Stimulated activated CD4-positive, alpha-beta T cell treated with anti-CD3 and anti-CD28 coated beads, Interleukin-4, amount 100 ng/mL, for 1 hour (primary cell): Measurements from ENCODE around the gene TMTC1.

Source experiments
- DNase-seq: peaks from one replicate; pipeline ENCODE4 v3.0.0-alpha.2; 2020

TMTC1 gene

DNA sequence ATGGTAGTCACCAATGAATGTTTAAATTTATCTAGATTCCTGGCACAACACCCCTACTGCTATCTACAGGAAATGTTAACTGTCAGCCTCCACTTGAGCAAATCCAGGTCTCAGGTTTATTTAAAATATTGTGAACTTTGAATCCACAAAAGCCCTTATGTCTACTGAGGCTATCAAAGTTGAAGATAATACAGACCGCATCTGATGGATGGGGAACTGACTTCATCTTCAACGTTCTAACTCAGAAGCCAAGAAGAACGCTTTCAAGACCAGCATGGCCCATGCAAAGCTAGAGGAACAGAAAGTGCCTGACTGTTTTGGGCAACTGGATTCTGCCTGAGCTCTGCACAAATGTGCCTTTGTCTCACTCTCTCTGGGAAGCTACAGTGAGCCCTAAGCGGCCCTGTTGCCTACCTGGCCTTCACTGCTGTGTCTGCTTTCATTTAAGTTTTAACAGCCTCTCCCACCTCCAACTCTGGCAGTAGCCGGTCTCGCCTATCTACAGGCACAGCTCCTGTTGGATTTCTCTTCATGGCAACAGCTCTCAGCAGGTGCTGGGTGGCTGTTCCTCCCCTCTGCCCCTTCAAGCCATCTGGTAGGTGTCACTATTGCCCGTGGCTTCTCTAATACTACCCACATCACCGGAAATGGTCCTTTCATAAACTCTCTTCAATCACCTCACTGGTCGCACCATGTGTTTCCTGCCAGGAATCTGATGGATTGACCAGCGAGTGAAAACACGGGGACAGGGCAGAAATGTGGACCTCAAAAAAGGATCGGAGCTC is 174.1 kb downstream of the TMTC1 start:
- no peak for DNase-seq

DNA sequence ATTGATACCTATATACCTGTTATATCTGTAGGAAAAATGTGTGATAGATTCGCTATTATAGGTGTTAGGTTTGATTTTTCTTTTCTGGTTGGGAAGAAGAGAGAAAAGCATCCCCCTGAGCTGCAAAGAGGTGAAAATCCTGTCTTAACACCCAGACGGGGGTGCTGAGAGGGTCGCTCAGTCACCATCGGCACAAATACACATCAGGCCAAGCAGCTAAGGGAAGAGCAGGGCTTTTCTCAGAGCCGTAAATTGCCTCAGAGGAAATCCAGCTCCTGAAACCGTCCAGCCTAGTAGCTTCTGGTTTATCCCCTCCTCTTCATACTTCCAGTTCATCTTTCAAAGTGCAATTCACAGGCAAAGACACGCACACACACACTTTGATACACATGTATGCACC is 175.2 kb downstream of the TMTC1 start:
- DNase-seq: no peak

DNA sequence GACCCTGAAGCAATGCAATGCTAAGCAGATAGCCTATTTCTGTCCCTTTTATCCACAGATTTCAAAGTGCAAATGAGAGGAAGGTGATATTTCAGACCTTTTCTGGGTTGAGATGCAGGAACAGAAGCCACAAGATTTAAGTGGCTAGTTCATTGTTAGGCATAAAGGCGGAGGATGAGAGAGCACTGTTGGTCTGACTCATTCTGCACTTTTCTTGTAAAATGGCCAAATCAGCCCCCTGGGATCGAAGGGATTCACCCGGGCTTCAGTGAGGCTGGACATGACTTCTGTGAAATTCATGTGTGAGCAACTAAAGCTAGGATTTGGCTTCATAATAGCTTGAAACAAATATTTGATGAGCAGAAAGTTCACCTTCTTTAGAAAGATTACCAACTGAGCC is 184.4 kb downstream of the TMTC1 start:
- no peak for DNase-seq

DNA sequence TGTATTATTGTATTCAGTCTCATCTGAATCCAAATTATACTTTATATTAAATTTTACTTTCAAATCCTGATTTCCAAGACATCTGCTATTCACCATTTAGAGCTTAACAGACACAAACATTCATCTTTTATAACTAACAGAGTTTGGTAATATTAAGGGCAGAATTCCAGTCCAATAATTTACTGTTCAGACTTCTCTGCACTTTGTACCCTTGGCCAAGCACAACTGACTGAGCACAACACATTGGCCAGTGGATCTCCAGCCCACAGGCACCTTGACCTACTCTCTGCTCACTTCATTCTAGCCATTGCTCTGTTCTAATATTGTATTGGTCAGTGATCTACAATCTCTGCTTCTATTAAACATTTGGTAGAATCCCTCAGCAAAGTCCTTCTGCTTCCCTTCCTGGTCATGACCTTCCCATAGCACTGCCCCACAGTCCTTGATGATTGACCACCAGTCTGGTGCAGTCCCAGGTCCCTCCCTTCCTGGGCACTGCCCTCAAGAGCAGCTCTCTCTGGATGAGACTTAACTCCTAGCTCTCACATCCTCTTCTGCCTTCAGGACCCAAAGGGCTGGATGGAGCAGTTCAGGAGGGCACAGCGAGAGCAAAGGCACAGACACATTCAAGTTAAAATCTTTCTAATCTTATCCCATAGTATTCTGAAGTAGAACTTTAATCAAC is 188.5 kb downstream of the TMTC1 start:
- no peak for DNase-seq

DNA sequence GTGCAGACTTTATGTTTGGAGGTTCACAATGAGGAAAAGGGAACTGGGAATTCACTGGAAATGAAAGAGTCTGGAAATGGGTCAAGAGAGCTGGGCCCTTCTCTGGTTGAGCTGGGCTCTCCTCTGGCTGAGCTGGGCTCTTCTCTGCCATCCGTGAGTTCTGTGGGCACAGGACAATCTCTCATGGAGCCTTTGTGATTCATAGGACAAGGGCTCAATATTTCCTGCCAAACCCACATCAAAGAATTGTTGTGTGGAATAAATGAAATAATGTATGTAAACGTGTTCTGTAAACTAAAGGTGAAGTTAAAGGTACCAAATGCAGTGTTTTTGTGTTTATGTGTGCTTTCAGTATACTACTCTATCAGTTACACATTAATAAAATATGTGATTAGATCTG is 190.7 kb downstream of the TMTC1 start:
- no peak for DNase-seq

DNA sequence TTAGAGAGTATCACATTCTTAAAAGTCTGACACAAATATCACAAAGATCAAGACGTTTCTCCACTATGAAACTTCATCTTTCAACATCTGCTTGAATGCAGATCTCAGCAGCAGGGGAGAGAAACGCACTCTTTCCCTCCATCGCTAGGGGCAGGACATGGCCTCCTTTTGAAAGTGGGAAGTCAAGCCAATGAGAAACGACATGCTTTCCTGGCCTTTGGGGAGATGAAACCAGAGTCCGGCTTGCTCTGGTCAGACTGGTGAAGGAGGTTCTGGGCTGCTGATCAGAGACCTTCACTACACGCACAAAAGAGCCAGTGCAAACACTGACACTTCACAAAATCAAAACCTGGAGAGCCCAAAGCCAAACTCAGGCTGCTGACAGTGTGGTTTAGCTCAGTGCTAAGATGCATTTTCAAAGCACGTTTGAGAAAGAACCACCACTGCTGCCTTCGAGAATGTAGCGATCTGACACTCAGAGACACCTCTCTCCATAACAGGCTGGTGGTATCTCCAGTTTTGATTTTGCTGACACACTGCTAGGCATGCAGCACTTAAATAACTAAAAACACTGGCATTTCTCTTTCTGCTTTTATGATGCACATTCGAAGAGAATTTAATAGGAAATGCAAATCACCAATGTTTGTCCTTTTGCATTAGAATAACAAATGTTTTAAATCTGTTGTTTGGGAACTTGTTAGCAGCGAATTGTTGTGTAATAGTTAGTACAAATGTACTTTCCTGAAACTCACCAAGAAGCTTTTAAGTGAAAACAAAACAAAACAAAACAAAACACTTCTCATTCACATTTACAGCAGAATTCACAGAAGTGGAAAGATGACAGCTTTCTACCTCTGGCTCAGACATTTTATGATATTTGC is 192.4 kb downstream of the TMTC1 start:
- no peak for DNase-seq

DNA sequence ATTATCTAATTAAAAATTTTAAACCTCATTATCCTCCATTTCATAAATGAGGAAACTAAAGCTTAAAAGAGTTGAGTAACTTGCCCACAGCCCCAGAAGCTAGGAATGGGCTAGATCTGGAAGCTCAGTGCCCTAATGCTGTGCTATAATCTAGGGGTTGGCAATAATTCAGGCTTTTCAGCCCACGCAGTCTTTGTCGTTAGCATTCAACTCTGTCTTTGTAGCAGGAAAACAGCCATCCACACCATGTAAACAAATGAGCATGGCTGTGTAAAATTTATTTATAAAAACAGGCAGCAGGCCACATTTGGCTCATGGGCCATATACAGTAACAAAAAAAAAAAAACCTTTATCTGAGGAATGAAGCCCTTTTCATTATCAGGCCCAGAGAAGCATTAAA is 193.9 kb downstream of the TMTC1 start:
- DNase-seq: no peak

DNA sequence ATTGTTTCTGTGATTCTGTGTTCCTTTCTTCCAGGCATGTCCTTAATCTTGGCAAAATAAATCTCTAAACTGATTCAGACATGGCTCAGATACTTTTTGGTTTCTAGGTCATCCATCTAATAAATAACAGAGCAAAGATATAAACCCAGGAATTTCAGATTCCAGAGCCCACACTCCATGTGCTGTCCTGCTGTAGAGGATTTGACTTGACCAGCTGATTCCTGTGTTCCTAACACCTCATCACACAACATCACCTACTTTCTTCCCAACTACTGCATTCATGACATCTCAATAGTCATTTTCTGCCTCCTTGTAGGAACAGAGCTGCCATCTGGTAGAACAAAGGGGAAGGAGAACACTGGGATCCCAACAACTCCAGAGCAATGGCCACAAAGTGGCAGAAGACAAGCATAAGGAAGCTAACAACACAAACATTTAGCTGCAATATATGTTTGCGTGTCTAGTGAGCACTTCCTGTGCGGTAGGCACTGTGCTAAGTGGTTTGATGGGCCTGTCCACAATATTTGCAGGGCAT is 194.4 kb downstream of the TMTC1 start:
- no peak for DNase-seq

DNA sequence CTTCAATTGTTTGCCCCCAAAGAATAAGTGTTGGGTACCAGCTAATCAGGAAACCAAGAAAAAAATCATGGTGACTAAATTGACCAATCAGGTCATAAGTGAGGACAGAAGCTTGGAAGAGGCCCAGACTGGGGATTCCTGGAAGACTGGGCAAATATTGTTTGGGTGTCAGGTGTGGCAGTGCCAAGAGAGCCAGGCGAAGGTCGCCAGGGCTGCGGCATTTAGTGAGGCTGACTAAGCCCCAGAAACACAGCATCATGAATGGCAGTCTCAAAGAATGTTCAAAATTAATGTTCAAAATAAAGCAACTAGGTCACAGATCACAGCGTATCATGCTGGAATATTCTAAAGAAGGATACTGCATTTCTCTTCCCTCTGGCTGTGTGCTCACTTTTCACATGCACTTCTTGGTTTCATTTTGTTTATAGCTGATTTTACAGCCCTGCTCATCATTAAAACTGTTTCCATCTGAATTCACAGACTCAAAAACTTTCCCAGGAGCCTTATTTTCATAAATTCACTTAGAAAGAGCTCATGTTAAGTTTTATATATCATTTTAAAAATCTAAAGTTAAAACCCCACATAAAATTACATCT is 201.0 kb downstream of the TMTC1 start:
- DNase-seq: no peak

DNA sequence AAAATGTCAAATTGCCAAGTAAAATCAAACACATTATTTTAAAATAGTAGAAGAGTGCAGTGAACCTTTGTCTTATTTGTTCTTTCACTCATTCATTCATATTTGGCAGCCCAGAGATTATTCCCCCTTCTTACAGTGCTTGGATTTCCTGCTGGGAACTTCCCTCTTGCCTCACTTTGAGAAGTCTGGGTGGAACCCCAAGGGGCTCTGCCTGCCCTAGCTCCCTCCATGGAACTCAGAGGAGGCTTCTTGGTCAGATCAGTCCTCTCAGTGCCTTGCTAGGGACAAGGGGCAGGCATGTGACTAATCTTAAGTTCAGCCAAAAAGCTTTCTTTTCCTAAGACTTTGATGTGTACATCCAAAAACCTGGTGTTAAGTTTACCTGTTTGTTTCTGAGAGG is 201.6 kb downstream of the TMTC1 start:
- DNase-seq: no peak

DNA sequence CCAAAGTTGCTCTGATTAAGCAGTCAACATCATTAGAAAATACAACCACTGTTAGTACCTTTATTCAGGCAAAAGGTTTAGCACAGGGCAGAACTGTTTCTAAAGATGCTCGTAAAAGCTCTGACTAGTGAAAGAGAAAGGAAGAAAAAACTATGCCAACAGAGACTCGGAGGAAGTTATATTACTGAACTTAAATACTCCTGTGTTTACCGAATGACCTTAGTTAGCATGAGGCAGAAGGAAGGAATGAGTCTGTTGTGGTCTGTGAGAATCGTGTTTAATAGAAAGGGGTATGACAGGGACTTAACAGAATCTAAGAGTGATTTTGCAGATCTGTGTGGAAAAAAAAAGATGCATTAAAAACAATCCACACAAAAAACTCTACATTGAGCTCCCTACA is 202.1 kb downstream of the TMTC1 start:
- DNase-seq: no peak

DNA sequence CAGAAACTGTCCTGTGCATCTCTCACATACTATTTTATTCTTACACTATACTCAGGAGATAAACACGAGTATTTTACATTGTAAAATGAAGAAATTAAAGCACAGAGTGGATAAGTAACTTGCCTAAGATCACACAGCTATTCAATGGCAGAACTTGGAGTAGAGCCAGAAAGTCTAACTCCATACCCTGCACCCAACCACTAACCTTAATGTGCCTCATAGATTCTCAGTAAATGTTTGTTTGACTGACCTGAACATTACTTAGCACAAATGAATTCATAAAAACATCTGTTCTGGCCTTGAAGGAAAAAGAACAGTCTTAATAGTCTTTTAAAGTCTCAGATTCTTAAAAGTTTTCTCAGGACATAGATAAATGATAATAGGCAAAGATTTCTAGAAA is 202.8 kb downstream of the TMTC1 start:
- DNase-seq: no peak

DNA sequence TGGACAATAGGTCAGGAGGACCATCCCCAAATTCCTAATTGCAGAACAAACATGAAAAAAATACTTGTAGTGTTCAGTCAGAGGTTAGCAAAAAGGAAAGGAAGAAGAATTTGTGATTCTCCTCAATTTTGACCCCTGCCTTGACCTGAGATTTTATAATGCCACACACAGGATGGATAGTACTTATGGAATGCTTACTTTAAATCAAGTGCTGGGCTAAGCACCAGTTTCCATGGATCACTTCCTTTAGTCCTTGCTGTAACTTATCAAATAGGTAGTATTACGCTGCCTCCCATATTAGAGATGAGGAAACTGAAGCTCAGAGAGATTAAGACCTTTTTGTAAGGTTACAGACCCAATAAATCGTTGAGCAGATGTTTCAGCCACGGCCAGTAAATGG is 205.0 kb downstream of the TMTC1 start:
- DNase-seq: no peak

DNA sequence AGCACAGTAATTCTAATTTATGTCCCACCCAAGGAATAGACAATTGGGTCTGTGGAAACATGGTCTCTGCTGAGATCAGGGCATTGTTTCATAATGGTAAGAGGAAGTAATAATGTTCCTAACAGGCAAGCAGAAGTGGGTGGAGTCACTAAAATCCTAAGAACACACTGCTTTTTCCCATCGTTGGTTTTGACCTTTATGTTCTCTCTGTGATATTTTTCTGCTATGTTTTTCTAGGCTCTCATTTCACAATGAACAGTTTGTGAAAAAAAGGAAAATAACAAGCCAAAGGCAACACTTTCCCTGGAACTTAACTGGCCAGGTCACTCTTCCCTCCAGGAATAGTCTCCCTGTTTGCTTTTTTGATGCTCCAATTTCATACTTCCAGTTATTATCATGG is 205.7 kb downstream of the TMTC1 start:
- no peak for DNase-seq

DNA sequence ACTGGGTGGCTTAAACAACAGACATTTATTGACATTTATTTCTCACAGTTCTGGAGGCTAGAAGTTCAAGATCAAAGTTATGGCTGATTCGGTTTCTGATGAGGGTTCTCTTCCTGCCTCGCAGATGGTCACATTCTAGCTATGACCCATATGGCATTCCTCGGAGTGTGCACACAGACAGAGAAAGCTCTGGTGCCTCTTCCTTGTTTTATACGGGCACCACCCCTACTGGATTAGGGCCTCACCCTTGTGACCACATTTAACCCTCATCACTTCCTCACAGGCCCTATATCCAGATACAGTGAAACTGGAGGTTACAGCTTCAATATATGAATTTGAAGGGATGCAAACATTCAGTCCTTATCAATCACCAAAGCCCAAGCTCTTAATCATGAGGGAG is 209.2 kb downstream of the TMTC1 start:
- no peak for DNase-seq

DNA sequence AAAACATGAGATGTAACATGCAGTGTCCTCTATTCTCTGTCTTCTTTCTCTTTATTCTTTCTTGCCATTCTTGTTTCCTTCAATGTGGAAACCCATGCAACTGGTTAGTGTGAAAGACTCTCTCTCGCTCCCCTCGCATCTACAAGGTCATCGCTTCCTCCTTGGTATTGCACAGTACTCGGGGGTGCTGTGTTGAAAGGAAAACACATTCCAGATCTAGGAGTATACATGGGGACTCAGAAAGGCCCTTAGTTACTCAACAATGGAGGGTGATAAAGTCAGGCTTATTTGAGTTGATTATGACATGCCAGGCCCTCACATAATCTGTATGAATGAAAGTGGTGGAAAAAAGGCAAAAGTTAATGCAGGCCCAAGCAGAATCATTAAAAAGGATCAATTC is 210.8 kb downstream of the TMTC1 start:
- no peak for DNase-seq

DNA sequence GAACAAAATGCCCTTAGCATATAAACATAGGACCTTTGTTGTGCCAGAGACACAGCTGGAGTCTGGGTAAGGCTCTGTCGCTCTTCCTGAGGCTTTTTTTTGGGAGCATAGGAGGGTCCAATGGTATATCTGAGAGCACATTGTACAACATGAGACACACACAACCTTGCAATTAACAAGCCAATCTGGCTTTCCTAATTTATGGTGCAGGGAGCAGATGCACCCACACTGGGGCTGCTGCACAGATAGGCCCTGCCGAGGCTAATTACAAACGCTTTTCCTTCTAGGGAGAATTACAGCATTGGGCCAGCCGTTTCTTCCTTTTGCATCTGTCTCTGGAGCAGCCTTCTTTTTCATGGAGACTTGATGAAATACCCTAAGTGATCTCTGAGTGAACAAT is 211.3 kb downstream of the TMTC1 start:
- no peak for DNase-seq

DNA sequence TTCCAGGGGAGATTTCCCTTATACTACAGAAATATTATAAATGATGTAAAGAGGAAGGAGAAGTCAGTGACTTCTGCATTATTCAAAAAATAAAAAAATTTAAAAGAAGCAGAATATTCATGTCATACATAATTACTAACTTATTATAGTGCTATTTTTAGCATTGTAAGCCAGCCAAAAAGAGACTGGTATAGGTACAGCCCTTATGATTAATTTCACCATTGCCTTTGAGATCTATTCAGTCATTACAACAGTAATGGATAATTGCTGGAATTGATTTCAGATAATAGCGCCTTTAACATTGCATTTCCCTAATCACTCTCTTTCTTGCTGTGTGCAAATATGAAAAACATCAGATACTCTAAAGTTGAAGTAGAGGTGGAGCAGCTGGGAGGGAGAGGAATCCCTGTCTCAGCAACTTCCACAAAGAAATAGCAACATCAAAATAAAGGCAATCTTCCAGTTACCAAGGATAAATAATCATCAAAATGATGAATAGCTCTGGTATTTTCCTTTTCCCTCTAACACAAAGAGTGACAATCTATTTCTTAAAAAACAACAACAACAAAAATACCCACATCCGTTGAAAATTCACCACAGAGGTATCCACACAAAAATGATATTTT is 214.5 kb downstream of the TMTC1 start:
- DNase-seq: no peak

DNA sequence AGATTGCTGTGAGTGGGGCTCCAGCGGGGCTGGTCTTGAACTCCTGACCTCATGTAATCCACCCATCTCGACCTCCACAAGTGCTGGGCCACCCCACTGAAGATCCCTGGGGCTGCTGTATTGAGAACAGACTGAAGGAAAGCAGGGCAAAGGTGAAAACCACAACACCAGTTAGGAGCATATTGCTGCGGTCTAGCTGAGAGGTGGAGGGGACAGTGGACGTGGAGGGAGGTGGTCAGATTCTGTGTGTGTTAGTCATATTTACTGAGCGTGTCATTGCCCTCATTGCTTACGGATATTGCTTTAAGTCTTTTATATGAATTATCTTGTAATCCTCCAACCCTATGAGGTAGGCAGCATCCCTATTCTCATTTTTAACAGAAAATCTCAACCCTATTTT is 217.3 kb downstream of the TMTC1 start:
- DNase-seq: no peak

DNA sequence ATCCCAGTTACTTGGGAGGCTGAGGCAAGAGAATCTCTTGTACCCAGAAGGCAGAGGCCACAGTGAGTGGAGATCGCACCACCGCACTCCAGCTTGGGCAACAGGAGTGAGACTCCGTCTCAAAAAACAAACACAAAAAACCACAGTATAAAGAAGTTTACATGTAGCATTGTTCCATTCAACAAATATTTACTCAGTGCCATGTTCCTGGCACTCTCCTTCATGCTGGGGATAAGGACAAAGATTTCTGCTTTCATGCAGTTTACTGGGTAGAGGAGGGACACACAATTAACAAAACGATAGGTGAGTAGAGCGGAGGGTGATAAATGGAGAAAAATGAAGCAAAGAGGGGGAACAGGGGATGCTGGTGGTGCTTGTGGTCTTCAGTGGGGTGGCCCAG is 218.0 kb downstream of the TMTC1 start:
- DNase-seq: no peak

DNA sequence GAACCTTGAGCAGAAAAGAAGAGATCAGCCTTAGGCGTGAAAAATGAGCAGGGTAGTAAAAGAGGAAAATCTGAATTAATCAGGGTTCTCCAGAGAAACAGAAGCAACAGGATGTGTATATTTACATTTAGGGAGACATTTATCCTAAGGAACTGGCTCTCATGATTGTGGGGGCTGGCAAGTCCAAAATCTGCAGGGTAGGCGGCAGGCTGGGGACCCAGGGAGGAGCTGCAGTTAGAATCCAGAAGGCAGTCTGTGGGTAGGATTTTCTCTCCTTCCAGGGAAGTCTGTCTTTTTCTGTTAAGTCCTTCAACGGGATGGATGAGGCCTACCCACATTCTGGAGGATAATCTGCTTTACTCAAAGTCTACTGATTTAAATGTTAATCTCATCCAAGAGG is 218.8 kb downstream of the TMTC1 start:
- DNase-seq: no peak

DNA sequence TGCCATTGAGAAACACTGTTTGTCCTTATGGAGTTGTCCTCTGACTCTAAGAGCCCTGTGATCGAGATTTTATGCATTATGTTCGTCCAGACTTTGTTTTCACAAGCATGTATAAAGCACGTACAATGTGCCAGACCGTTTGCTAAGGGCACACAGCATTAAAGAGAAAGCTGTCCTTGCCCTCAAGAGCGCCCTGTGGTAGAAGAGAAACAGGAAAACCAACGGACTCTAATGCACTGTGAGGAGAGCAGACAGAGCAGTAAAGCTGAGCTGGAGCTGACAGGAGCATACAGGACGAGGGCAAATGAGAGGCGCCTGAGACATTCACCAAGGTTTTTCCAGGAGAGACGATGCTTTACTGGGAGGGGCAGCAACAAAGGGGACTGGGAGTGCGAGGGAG is 220.1 kb downstream of the TMTC1 start:
- DNase-seq: no peak

DNA sequence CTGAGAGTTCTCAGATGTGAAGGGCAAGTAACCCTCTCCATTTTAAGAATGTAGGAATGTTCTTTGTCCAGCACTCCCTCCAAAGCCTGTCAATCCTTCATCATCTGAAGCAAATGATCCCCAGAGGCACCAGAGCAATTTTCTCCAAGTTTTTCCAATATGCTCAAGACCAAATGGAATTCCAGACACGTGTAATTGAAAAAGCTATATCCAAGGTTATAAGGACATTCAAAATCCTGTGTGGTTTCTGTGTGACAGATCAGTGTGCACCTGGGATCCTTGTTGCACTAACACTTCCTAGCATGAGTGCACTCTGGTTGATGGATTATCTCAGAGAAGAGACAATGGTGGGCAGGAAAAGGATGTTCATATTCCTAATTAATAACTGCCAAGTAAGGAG is 220.7 kb downstream of the TMTC1 start:
- no peak for DNase-seq
